Omental fat pad (tissue), 4 donors: ENCODE data around the gene MBL2. TPM values are rescaled to one million over a fixed set of nuclear protein-coding genes. Genes with fewer than 3 reads are reported as not detected.

Experiments used
- ATAC-seq: fragments of 150-250 bp; one replicate; pipeline ENCODE4 v1.9.1; 2016; ENCODE audit warnings: mild to moderate bottlenecking, moderate library complexity; ENCODE audit not compliant: low FRiP score
- DNase-seq: peaks from one replicate; pipeline ENCODE4 v3.0.0-alpha.2; 2019; ENCODE audit warnings: low spot score
- CTCF ChIP-seq, 3 donors: fragments of 450-650 bp; IDR thresholded peaks; one replicate each; pipeline ENCODE4 v1.5.1; 2016 to 2017; ENCODE audit warnings: antibody characterized with exemption in 3 of 3, mild to moderate bottlenecking in 3 of 3, moderate library complexity in 2 of 3
- total RNA-seq, 4 donors: library from RNA; depleted of rRNA; stranded (reverse); fragments of >200 nt; gene quantifications; one replicate each; pipeline ENCODE4 v1.1.0, GENCODE V29; 2016

The MBL2 gene
- total RNA-seq, 4 donors from 2014 or later = not detected

GRCh38 chr10:52780391-52781155, 8.0 kb upstream of the MBL2 start:
- ATAC-seq = no peak
- TF ChIP-seq CTCF (IDR thresholded peaks at IDR 0.05) = no peak
- DNase-seq = no peak

GRCh38 chr10:52779541-52780390, 7.2 kb upstream of the MBL2 start:
- ATAC-seq = peak; percentile 43
- DNase-seq = peak; percentile 48
- TF ChIP-seq CTCF (IDR thresholded peaks at IDR 0.05) = no peak

- ATAC-seq = peak; percentile 24
- DNase-seq = no peak
- no peak for TF ChIP-seq CTCF (IDR thresholded peaks at IDR 0.05)
Measured at GRCh38 chr10:52778511-52779392, 6.2 kb upstream of the MBL2 start.

- no peak for TF ChIP-seq CTCF (IDR thresholded peaks at IDR 0.05)
- ATAC-seq (no peak), DNase-seq (no peak)
Measured at GRCh38 chr10:52777414-52777813, 4.8 kb upstream of the MBL2 start.

- TF ChIP-seq CTCF (IDR thresholded peaks at IDR 0.05) = no peak
- no peak for ATAC-seq
- no peak for DNase-seq
Measured at GRCh38 chr10:52776471-52776903, 3.9 kb upstream of the MBL2 start.

- ATAC-seq = no peak
- no peak for TF ChIP-seq CTCF (IDR thresholded peaks at IDR 0.05)
- DNase-seq = no peak
Measured at GRCh38 chr10:52775132-52775647, 2.6 kb upstream of the MBL2 start.
